Activated CD4-positive, alpha-beta T cell treated with anti-CD3 and anti-CD28 coated beads, Interleukin-2, amount 10 ng/mL, durations not matched to agents 24 days and 14 days (primary cell): ENCODE measurements around the gene LAMA5. TPM values are rescaled to one million over a fixed set of nuclear protein-coding genes. Genes with fewer than 3 reads are reported as not detected.

ENCODE experiments used
- DNase-seq: peaks from one replicate; pipeline ENCODE4 v3.0.0; 2022
- H3K27ac Mint-ChIP-seq: one replicate; pipeline ENCODE4 v1.8.0; 2022; ENCODE audit warnings: mild to moderate bottlenecking, mixed read lengths
- H3K27me3 Mint-ChIP-seq: one replicate; pipeline ENCODE4 v1.8.0; 2022; ENCODE audit warnings: mixed read lengths
- H3K36me3 Mint-ChIP-seq: one replicate; pipeline ENCODE4 v1.8.0; 2022; ENCODE audit warnings: low read depth, mild to moderate bottlenecking, mixed read lengths
- H3K4me1 Mint-ChIP-seq: one replicate; pipeline ENCODE4 v1.8.0; 2021; ENCODE audit warnings: mixed read lengths
- H3K4me3 Mint-ChIP-seq: one replicate; pipeline ENCODE4 v1.8.0; 2022; ENCODE audit warnings: mild to moderate bottlenecking, moderate library complexity, mixed read lengths
- H3K9me3 Mint-ChIP-seq: one replicate; pipeline ENCODE4 v1.8.0; 2021; ENCODE audit warnings: mixed read lengths
- intact Hi-C: fragments of 100-400 bp; cut with micrococcal nuclease; formaldehyde crosslinking; loops from one replicate; pipeline ENCODE4 v1.15.1; 2023
- total RNA-seq: library from RNA; stranded (reverse); gene quantifications from 2 replicates; pipeline ENCODE4 v1.2.3, GENCODE V29; 2022

Gene LAMA5
- total RNA-seq, 1 donor from 2014 or later = 2.1 TPM

DNA sequence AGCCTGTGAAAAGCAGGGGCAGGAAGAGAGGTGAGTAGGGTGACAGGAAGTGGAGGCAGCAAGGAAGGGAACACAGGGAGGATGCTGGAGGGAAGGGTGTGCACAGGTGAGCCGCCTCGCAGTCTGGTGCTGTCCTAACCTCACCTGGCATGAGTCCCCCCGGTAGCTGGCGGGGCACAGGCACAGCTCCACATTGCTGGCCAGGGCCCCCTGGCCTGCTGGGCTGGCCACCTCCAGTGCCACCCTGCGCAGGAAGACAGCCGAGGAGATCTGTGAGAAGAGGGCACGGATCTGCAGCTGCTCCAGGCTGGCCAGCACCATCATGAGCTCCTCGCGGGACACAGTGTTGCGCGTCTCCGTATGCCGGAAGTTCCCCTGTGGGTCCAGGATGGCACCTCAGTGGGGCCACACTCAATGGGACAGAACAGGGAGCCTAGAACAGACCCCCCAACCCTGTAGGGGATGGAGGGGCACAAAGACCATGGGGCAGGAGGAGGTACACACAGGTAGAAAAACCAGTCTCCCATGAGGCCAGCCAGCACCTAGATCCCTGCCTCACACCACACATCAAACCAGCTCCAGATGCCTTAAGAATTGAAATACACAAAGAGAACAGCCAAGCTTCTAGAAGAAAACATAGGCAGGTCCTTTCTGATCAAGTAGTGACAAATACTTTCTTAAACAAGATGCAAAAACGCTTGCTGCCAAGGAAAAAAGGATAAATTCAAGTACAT lies 41.8 kb downstream of the LAMA5 start:
- Mint-ChIP-seq H3K9me3 (no peaks in the 10 kb centered on the region), H3K36me3 (no peaks in the 10 kb centered on the region), H3K4me3 (no peak overlapping the region), H3K4me1 (no peaks in the 10 kb centered on the region), H3K27me3 (no peaks in the 10 kb centered on the region), H3K27ac (no peak overlapping the region)
- intact Hi-C loops = no loop called here
- no peak for DNase-seq

DNA sequence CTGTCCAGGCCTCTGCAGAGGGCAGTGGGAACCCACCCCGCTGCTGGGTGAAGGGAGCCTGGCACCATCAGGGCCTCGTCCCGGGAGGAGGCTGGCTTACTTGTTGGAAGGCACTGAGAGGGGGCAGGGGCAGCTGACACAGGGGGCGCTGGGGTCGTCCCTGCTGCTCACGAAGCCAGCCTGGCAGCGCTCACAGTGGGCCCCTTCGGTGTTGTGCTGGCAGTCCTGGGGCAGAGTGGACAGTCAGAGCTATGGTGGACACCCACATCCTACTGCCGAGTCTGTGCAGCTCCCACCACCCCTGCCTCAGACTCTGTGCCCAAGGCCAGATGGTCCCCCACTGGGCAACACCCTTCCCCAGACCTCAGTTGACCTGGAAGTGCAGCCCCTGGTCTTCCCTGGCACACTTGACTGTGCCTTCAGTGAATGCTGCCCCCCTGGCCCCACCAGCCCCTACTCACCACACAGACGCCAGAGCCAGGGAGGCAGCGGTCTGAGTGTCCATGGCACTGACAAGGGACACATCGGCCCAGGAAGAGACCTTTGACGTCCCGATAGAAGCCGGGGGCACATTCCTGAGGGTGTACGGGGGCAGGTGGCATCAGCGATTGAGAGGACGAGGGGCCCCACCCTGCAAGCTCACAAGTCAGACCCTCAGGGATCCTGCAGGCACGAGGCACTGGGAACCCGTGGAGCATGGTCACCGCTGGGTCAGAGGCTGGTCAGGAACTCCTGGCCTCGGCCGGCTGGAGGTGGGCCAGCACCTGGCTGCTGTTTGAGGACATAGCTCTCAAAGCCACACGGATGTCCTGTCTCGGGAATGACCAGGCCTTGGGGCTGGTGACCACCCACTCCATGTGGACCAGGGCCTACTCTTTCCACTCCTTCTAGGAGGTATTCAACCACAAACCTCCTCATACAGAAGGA lies 42.9 kb downstream of the LAMA5 start:
- Mint-ChIP-seq H3K4me3 (no peak overlapping the region), H3K27me3 (no peaks in the 10 kb centered on the region), H3K4me1 (no peaks in the 10 kb centered on the region), H3K36me3 (no peaks in the 10 kb centered on the region), H3K9me3 (no peaks in the 10 kb centered on the region), H3K27ac (no peak overlapping the region)
- intact Hi-C loops = no loop called here
- DNase-seq = no peak

DNA sequence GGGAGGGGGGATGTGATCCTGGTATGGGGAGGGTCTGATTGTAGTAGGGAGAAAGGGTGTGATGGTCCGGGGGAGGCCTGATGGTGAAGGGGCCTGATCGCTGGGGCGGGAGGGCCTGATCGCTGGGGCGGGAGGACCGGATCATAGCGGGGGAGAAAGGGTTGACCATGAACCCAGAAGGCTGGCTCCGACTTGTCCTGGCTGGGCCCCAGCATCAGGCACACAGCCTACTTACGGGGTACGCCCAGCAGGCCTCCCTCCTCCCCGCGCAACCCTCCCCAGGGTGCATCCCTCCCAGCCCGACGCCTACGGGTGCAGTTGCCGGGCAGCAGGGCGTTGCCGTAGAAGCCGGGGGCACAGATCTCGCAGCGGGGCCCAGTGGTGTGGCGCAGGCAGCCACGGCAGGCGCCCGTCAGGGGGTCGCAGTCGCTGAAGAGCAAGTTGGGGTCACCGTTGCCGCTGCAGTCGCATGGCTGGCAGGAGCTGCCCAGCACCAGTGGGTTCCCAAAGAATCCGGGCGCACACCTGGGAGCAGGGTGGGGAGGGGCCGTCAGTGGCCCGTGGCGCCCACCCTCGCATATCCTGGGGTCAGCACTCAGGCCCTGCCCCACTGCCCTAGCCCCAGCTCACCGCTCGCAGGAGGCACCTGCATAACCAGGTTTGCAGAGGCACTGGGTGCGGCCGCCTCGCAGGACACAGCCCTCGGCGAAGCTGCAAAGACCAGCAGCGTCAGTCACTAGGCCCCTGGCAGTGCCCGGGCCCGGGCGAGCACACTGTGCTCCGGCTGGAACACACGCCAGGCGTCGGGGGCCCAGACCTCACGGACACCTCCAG lies 43.7 kb downstream of the LAMA5 start:
- H3K27me3 Mint-ChIP-seq = no peaks in the 10 kb centered on the region
- no peaks in the 10 kb centered on the region for H3K4me1 Mint-ChIP-seq
- H3K27ac Mint-ChIP-seq = no peak overlapping the region
- H3K36me3 Mint-ChIP-seq = no peaks in the 10 kb centered on the region
- H3K4me3 Mint-ChIP-seq = no peak overlapping the region
- H3K9me3 Mint-ChIP-seq = no peaks in the 10 kb centered on the region
- no peak for DNase-seq
- intact Hi-C loops = no loop called here

DNA sequence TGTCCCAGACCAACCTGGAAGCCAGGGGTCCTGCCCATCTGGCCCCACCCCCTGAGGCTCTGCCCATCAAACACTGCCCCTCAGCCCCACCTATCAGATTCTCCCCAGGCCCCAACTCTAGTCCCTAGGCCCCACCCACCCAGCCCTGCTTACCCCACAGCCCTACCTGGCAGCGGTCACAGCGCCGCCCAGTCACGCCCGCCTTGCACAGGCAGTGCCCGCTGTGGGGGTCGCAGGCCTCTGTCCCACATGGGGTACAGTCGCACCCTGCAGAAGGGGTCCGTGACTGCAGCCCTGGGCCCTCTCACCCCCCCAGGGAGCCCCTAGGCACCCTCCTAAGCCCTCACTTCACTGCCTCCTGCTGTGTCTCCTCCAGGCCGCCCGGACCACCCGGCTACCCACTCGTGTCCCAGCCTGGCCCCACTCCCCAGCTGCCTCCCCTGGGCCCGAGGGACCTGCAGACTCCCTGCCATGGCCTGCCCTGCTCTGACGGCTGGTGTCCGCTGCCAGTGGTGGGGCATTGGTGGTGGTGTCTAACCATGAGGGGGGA lies 44.5 kb downstream of the LAMA5 start:
- Mint-ChIP-seq H3K36me3 (no peaks in the 10 kb centered on the region), H3K27me3 (no peaks in the 10 kb centered on the region), H3K9me3 (no peaks in the 10 kb centered on the region), H3K4me3 (no peak overlapping the region), H3K27ac (no peak overlapping the region), H3K4me1 (no peaks in the 10 kb centered on the region)
- no peak for DNase-seq
- intact Hi-C loops = no loop called here

DNA sequence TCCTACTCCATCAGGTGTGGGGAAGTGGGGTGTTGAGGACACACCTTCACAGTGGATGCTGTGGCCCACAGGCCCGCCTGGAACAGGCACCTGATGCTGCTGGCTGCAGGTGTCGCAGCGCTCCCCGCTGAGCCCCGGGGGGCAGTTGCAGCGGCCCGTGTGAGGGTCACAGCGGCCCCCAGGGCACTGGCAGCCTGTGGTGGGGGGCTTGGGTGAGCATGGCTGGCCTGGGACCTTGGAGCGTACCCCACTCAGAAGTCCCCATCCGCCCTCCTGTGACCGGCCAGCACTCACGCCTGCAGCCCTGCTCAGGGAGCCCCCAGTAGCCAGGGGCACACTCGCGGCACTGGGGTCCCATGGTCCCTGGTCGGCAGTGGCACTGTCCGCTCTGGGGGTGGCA lies 45.1 kb downstream of the LAMA5 start:
- H3K27ac Mint-ChIP-seq = no peak overlapping the region
- no peak for DNase-seq
- H3K9me3 Mint-ChIP-seq = no peaks in the 10 kb centered on the region
- no peaks in the 10 kb centered on the region for H3K27me3 Mint-ChIP-seq
- intact Hi-C loops = no loop called here
- H3K4me1 Mint-ChIP-seq = no peaks in the 10 kb centered on the region
- H3K36me3 Mint-ChIP-seq = no peaks in the 10 kb centered on the region
- no peak overlapping the region for H3K4me3 Mint-ChIP-seq

DNA sequence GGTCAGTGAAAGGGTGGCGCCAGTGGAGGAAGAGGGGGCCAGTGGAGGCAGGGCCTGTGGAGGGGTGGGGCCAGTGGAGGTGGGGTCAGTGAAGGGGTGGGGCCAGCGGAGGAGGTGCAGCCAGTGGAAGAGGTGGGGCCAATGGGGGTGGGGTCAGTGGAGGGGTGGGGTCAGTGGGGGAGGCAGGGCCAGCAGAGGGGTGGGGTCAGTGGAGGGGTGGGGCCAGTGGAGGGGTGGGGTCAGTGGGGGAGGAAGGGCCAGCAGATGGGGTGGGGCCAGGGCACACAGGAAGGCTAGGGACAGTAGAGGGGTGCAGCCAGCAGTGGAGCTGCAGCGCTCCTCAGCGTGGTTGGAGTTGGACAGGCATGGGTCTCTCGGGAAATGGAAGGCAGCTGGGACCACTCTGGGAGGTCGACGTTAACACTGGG lies 45.6 kb downstream of the LAMA5 start:
- Mint-ChIP-seq H3K27ac (no peak overlapping the region), H3K4me3 (no peak overlapping the region), H3K36me3 (no peaks in the 10 kb centered on the region), H3K4me1 (no peaks in the 10 kb centered on the region), H3K9me3 (no peaks in the 10 kb centered on the region), H3K27me3 (no peaks in the 10 kb centered on the region)
- intact Hi-C loops = no loop called here
- no peak for DNase-seq

DNA sequence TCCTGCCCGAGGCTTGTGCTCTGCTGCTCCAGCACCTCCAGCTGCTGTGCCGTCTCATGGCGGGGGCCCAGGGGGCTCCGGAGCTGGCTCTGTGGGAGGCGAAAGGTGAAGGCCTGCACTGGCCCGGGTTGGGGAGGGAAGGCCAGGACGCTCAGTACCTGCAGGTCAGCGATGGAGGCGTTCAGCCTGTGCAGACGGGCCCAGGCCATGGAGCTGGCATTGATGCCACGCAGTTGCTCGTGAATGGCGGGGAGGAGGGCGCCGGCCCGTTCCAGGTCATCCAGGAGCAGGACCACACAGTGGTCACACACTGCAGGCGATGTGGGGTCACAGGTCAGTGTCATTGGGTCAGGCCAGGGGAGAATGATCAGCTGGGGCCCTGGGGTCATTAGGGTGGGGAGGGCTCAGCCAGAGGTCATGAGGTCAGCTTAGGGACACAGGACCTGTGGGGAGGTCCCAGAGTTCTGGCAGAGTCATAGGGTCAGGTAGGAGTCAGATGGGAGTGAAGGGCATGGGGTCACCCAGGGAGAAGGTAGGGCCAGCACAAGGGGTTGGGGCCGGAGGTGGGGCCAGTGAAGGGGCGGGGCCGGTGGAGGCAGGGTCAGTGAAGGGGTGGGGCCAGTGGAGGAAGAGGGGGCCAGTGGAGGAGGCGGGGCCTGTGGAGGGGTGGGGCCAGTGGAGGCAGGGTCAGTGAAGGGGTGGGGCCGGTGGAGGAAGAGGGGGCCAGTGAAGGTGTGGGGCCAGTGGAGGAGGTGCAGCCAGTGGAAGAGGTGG lies 46.3 kb downstream of the LAMA5 start:
- H3K9me3 Mint-ChIP-seq = no peaks in the 10 kb centered on the region
- no peak overlapping the region for H3K27ac Mint-ChIP-seq
- no peaks in the 10 kb centered on the region for H3K4me1 Mint-ChIP-seq
- no peak for DNase-seq
- H3K36me3 Mint-ChIP-seq = no peaks in the 10 kb centered on the region
- no peaks in the 10 kb centered on the region for H3K27me3 Mint-ChIP-seq
- intact Hi-C loops = no loop called here
- no peak overlapping the region for H3K4me3 Mint-ChIP-seq

DNA sequence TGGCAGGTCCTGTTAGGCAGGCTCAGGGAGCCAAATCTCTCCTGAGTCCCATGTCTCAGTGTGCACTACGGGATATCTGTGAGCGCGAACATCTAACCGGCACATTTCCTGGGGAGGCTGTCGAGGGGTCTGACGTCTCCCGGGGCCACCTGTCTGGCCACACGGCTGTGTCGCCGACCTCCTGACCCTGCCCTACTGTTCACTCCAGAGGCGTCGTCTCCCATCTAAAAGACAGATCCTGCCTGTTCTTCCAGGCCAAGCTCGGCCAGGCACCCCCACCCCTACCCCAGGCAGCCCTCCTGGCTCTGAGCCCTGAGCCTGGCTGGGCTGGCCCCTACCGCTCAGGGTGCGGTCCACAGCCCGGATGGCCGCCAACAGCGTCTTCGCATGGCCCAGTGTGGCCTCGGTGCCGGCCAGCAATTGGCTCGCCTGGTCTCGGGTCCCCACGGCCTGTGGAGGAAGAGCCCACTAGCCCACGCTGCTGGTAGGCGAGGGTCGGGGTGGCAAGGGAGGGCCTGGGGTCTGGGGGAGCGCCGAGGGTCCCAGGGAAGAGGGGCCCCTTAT lies 47.7 kb downstream of the LAMA5 start:
- Mint-ChIP-seq H3K9me3 (no peaks in the 10 kb centered on the region), H3K27ac (no peak overlapping the region), H3K4me3 (no peak overlapping the region), H3K36me3 (no peaks in the 10 kb centered on the region), H3K27me3 (no peaks in the 10 kb centered on the region), H3K4me1 (no peaks in the 10 kb centered on the region)
- DNase-seq = no peak
- intact Hi-C loops = no loop called here

DNA sequence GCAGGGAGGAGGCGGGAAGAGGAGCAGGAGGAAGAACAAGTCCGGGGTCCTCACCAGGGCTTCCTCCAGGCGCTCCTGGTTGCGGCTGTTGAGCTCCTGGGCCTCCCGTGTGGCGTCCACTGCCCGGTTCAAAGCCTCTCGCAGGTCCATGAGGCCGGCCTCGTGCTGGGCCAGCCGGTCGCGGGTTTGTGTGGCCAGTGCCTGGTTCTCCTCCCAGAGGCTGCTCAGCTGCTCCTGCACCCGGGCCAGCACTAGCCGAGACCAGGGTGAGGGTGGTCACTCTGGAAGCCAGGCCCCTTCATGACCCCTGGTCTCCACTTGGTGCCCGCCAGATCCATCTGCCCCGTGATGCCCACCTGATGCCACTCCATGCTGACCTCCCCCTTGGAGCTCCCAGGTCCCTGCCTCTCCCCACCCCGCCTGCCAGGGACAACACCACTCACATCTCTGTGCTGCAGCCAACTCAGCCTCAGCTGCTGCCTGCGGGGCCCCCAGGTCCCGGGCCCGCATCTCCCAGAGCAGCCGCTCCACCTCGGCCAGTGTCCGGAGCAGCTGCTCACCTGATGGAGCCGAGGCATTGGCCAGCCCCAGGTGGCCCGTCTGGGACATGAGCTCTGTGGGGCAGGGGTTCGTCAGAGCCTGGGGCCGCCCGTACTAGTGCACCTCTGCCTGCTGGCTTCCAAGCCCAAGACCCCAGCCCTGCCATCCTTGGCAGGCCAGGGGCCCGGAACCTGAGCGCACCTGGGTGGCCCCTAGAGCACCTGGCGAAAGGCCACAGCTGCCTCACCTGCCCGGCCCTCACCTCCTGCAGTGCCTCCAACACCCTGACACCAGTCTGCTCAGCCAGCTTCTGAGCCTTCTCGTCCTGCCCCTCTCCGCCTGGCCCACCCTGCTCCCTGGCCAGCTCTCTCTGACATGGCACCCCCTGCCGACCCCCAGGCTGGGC lies 48.4 kb downstream of the LAMA5 start:
- intact Hi-C loops = no loop called here
- no peak overlapping the region for H3K27ac Mint-ChIP-seq
- H3K36me3 Mint-ChIP-seq = no peaks in the 10 kb centered on the region
- no peak overlapping the region for H3K4me3 Mint-ChIP-seq
- H3K4me1 Mint-ChIP-seq = no peaks in the 10 kb centered on the region
- no peaks in the 10 kb centered on the region for H3K9me3 Mint-ChIP-seq
- H3K27me3 Mint-ChIP-seq = no peaks in the 10 kb centered on the region
- DNase-seq = no peak

DNA sequence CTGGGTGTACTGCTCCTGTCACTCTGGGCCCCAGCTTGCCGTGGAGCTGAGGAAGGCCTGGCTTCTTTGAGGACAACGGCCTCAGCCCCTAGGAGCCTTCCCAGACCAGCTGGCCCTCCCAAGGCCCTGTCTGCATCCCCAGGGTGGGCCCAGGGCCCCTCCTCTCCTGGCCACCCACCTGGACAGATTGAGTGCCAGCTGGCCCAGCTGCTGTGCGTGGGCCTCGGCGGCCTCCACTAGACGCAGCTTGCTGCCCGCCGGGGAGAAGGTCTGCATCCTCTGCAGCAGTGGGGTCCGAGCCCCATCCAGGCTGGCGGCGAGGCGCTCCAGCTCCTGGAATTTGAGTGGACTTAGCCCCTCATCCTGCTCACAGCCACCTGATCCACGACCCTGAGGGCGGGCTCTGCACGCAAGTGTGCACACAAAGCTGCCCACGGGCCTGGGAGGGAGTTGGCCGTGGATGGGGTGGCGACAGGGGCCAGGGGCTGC lies 49.9 kb downstream of the LAMA5 start:
- Mint-ChIP-seq H3K4me3 (no peak overlapping the region), H3K9me3 (no peaks in the 10 kb centered on the region), H3K4me1 (no peaks in the 10 kb centered on the region), H3K27me3 (no peaks in the 10 kb centered on the region), H3K27ac (no peak overlapping the region), H3K36me3 (no peaks in the 10 kb centered on the region)
- intact Hi-C loops = no loop called here
- DNase-seq = no peak

DNA sequence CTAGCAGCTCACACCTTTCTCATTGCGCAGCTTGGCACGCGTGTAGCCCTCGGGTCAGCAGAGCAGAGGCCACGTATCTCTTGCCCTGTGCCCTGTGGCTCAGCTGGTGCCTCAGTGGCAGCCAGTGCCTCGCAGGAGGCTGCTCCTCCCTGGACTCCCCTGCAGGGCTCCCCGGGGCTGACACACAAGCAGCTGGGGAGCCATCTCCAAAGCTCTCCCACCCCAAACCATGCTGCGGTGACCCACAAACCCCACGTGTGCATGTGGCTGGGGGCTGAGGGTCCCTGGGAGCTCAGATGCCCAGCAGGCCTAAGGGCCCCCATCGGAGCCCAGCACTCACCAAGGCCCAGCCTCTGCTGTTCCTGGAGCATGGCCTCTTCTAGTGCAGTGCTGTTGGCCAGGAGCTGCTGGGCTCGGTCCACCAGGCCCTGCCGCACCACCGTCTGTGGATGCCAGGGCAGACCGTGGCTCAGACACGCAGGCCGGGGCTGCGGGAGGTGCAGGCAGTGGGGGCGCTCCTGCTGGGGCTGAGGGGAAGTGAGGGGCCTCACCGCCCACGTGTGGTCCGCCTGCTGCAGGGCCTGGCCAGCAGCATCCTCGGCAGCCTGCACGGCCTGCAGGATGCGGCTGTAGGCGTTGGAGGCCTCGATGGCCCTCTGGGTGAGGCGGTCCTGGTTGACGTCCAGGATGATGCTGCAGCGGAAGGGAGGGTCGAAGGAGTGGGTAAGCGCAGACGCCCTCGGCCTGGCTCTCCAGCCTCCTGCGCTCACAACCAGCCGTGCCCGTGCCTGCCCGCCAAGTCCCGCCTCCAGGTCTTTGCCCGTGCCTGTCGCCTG lies 50.6 kb downstream of the LAMA5 start:
- H3K4me3 Mint-ChIP-seq = no peak overlapping the region
- no peaks in the 10 kb centered on the region for H3K27me3 Mint-ChIP-seq
- intact Hi-C loops = no loop called here
- no peaks in the 10 kb centered on the region for H3K9me3 Mint-ChIP-seq
- no peaks in the 10 kb centered on the region for H3K4me1 Mint-ChIP-seq
- no peak for DNase-seq
- H3K36me3 Mint-ChIP-seq = no peaks in the 10 kb centered on the region
- no peak overlapping the region for H3K27ac Mint-ChIP-seq
